CD14-positive monocyte (primary cell): ENCODE results near the gene PRR23E. TPM values are rescaled to one million over a fixed set of nuclear protein-coding genes. Genes with fewer than 3 reads are reported as not detected.

Experiments
- DNase-seq, 3 donors: peaks; one replicate each; pipeline ENCODE4 v3.0.0-alpha.2; 2011 to 2022
- H2AFZ ChIP-seq: 2 replicates; pipeline ENCODE4 v1.6.0; 2012; ENCODE audit warnings: mild to moderate bottlenecking, low read depth, low read length, inconsistent platforms; ENCODE audit not compliant: insufficient read depth, poor library complexity, severe bottlenecking
- H3K27ac ChIP-seq, 2 donors: 1 replicate in 1 of 2; 2 replicates in 1 of 2; pipeline ENCODE4 v1.5.1; 2012 to 2013; ENCODE audit warnings: low read length in 2 of 2, control low read depth in 1 of 2, inconsistent platforms in 1 of 2, low read depth in 1 of 2, mild to moderate bottlenecking in 1 of 2
- H3K27me3 ChIP-seq, 2 donors: one replicate each; pipeline versions ENCODE4 v1.6.0 to v1.6.1; 2011 to 2013; ENCODE audit warnings: low read length in 2 of 2; ENCODE audit not compliant: control insufficient read depth in 2 of 2, insufficient read depth in 2 of 2
- H3K36me3 ChIP-seq, 2 donors: replicated peaks in 1 of 2; 1 replicate in 1 of 2; 2 replicates in 1 of 2; pipeline versions ENCODE4 v1.5.1 to v1.6.1; 2012 to 2013; ENCODE audit warnings: low read length in 2 of 2, control low read depth in 1 of 2, inconsistent platforms in 1 of 2, mild to moderate bottlenecking in 1 of 2; ENCODE audit not compliant: insufficient read depth in 2 of 2, control insufficient read depth in 1 of 2
- H3K4me1 ChIP-seq, 2 donors: 1 replicate in 1 of 2; 2 replicates in 1 of 2; pipeline versions ENCODE4 v1.5.1 to v1.6.1; 2012 to 2013; ENCODE audit warnings: low read length in 2 of 2, control low read depth in 1 of 2, inconsistent platforms in 1 of 2, mild to moderate bottlenecking in 1 of 2, moderate library complexity in 1 of 2; ENCODE audit not compliant: insufficient read depth in 2 of 2, control insufficient read depth in 1 of 2
- H3K4me2 ChIP-seq: replicated peaks from 2 replicates; pipeline ENCODE3; 2012; ENCODE audit warnings: low read length, moderate library complexity, mild to moderate bottlenecking; ENCODE audit not compliant: poor library complexity, severe bottlenecking; ENCODE audit errors: extremely low read depth
- H3K4me3 ChIP-seq, 3 experiments: fragments of 200-600 bp in 1 of 3; sonication (generic) in 1 of 3; replicated peaks in 1 of 3; 1 replicate in 2 of 3; 2 replicates in 1 of 3; pipeline ENCODE4 v1.5.1; 2011 to 2013; ENCODE audit warnings: low read length in 3 of 3, mild to moderate bottlenecking in 3 of 3, control low read depth in 2 of 3, low read depth in 2 of 3, inconsistent platforms in 1 of 3, moderate library complexity in 1 of 3
- H3K79me2 ChIP-seq: 2 replicates; pipeline ENCODE4 v1.6.0; 2012; ENCODE audit warnings: mild to moderate bottlenecking, control low read depth, inconsistent platforms, low read length, moderate library complexity; ENCODE audit not compliant: insufficient read depth
- H3K9ac ChIP-seq: 2 replicates; pipeline ENCODE4 v1.6.0; 2017; ENCODE audit warnings: low read length, mild to moderate bottlenecking; ENCODE audit not compliant: insufficient read depth, poor library complexity, severe bottlenecking
- H3K9me3 ChIP-seq, 2 donors: replicated peaks in 1 of 2; 1 replicate in 1 of 2; 2 replicates in 1 of 2; pipeline versions ENCODE4 v1.5.1 to v1.6.1; 2012 to 2013; ENCODE audit warnings: low read length in 2 of 2, control low read depth in 1 of 2; ENCODE audit not compliant: control insufficient read depth in 1 of 2, insufficient read depth in 1 of 2
- H4K20me1 ChIP-seq: 2 replicates; pipeline ENCODE4 v1.6.0; 2012; ENCODE audit warnings: mild to moderate bottlenecking, low read length, control low read depth, moderate library complexity; ENCODE audit not compliant: insufficient read depth
- H3K27ac Mint-ChIP-seq, 7 donors: one replicate each; pipeline ENCODE4 v1.8.0; 2020; ENCODE audit warnings: mild to moderate bottlenecking in 7 of 7, mixed read lengths in 7 of 7, moderate library complexity in 6 of 7, inconsistent platforms in 2 of 7
- H3K27me3 Mint-ChIP-seq, 3 donors: one replicate each; pipeline ENCODE4 v1.8.0; 2021 to 2022; ENCODE audit warnings: low read depth in 3 of 3, mild to moderate bottlenecking in 3 of 3, mixed read lengths in 3 of 3, moderate library complexity in 3 of 3, inconsistent platforms in 1 of 3
- H3K36me3 Mint-ChIP-seq, 2 donors: one replicate each; pipeline ENCODE4 v1.8.0; 2020; ENCODE audit warnings: mixed read lengths in 2 of 2, inconsistent platforms in 1 of 2, mild to moderate bottlenecking in 1 of 2
- H3K4me1 Mint-ChIP-seq: one replicate; pipeline ENCODE4 v1.8.0; 2020; ENCODE audit warnings: mild to moderate bottlenecking, mixed read lengths
- H3K4me3 Mint-ChIP-seq, 2 donors: one replicate each; pipeline ENCODE4 v1.8.0; 2020; ENCODE audit warnings: mild to moderate bottlenecking in 2 of 2, mixed read lengths in 2 of 2, moderate library complexity in 1 of 2
- H3K9me3 Mint-ChIP-seq, 7 donors: one replicate each; pipeline ENCODE4 v1.8.0; 2020 to 2022; ENCODE audit warnings: mixed read lengths in 7 of 7, mild to moderate bottlenecking in 6 of 7, moderate library complexity in 6 of 7, inconsistent platforms in 2 of 7
- CTCF ChIP-seq: fragments of 200-600 bp; IDR thresholded peaks from one replicate; pipeline ENCODE4 v1.8.0; 2022; ENCODE audit warnings: antibody characterized with exemption, mild to moderate bottlenecking
- WGBS: methylation state at CpG from one replicate; pipeline ENCODE4 v1.1.5; 2013; ENCODE audit warnings: missing lambda C conversion rate; ENCODE audit not compliant: insufficient coverage; 5-methylcytosine and 5-hydroxymethylcytosine counted together
- intact Hi-C, 2 donors: fragments of 100-400 bp; cut with micrococcal nuclease; formaldehyde crosslinking; loops; one replicate each; pipeline versions ENCODE4 v1.15.0 to v1.15.1; 2023
- polyA plus RNA-seq, 3 donors: library from polyadenylated mRNA; depleted of rRNA in 1 of 3; unstranded in 2 of 3; stranded (reverse) in 1 of 3; fragments of 300-500 nt in 2 of 3; fragments of >200 nt in 1 of 3; fragmentation: Illumina TruSeq in 2 of 3; gene quantifications; 1 replicate in 2 of 3; 2 replicates in 1 of 3; pipeline ENCODE4 v1.2.3, GENCODE V29; 2012 to 2021

PRR23E gene
- polyA plus RNA-seq, 3 donors, result not detected

GRCh38 chr3:127215714-127216414, 22.9 kb downstream of the PRR23E start:
- Histone ChIP-seq H3K4me2 (no peak overlapping the region), H3K36me3 (no peaks in the 10 kb centered on the region), H3K9me3 (no peaks in the 10 kb centered on the region), H3K27ac (no peak overlapping the region), H3K27me3 (no peaks in the 10 kb centered on the region), H2AFZ (no peak overlapping the region), H3K4me3 (no peak overlapping the region), H3K4me1 (peaks cover 26 to 46% of the 10 kb centered on the region in 2 donors), H3K79me2 (peaks cover 25% of the 10 kb centered on the region), H4K20me1 (no peaks in the 10 kb centered on the region), H3K9ac (no peak overlapping the region)
- DNase-seq, result no peak
- Mint-ChIP-seq H3K4me1 (peaks cover 48% of the 10 kb centered on the region), H3K4me3 (no peak overlapping the region), H3K27me3 (no peaks in the 10 kb centered on the region), H3K27ac (peak overlapping the region in 2 of 7 donors; percentile 7 to 12), H3K36me3 (no peaks in the 10 kb centered on the region), H3K9me3 (no peaks in the 10 kb centered on the region)
- TF ChIP-seq CTCF, result no peak
- 10% methylated on average over 2 of the region's 8 CpGs for WGBS
- intact Hi-C loops, result no loop called here

- TF ChIP-seq CTCF, result no peak
- no peak overlapping the region for H3K9ac ChIP-seq
- Mint-ChIP-seq H3K4me1 (peaks cover 42% of the 10 kb centered on the region), H3K27ac (peak overlapping the region in 1 of 7 donors; percentile 12), H3K36me3 (no peaks in the 10 kb centered on the region), H3K27me3 (peaks cover 0 to under 1% (median 0%) of the 10 kb centered on the region in 3 donors), H3K9me3 (no peaks in the 10 kb centered on the region), H3K4me3 (no peak overlapping the region)
- H3K79me2 ChIP-seq, result peaks cover 25% of the 10 kb centered on the region
- peak overlapping the region; percentile 14 for H3K4me2 ChIP-seq
- DNase-seq, result no peak
- whole genome bisulfite sequencing, result 80% methylated on average over 16 of the region's 16 CpGs
- no peaks in the 10 kb centered on the region for H4K20me1 ChIP-seq
- no peaks in the 10 kb centered on the region for H3K27me3 ChIP-seq
- no peak overlapping the region for H2AFZ ChIP-seq
- H3K9me3 ChIP-seq, result no peaks in the 10 kb centered on the region
- H3K27ac ChIP-seq, result no peak overlapping the region
- H3K4me1 ChIP-seq, result peaks cover 23 to 42% of the 10 kb centered on the region in 2 donors
- H3K4me3 ChIP-seq, result no peak overlapping the region
- no peaks in the 10 kb centered on the region for H3K36me3 ChIP-seq
- intact Hi-C loops, result no loop called here
These were observed 23.7 kb downstream of the PRR23E start for GRCh38 chr3:127216415-127217261.
